ENCODE data around the gene XRN2.

DNA sequence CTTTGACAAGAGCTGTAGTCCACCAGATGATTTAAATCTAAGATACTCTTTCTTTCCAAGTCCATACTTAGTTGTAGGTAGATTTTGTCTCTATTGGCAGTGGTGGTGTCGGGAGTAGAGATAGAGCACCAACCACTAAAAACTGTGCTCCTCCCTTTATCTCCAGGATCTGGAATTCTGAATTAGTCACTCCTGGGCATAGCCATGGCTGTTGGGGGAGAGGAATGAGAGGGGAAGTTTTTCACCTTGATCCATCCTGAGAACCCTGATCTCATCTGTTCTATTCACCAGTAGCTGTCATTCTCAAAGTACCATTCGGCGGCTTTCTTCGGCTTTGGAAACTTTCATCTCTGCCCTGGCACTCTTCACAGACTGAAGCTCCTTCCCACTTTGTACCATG, 129.8 kb downstream of the XRN2 start:
- TF ChIP-seq, protein P1, sequence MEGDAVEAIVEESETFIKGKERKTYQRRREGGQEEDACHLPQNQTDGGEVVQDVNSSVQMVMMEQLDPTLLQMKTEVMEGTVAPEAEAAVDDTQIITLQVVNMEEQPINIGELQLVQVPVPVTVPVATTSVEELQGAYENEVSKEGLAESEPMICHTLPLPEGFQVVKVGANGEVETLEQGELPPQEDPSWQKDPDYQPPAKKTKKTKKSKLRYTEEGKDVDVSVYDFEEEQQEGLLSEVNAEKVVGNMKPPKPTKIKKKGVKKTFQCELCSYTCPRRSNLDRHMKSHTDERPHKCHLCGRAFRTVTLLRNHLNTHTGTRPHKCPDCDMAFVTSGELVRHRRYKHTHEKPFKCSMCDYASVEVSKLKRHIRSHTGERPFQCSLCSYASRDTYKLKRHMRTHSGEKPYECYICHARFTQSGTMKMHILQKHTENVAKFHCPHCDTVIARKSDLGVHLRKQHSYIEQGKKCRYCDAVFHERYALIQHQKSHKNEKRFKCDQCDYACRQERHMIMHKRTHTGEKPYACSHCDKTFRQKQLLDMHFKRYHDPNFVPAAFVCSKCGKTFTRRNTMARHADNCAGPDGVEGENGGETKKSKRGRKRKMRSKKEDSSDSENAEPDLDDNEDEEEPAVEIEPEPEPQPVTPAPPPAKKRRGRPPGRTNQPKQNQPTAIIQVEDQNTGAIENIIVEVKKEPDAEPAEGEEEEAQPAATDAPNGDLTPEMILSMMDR (conservative IDR thresholded peaks at IDR 0.05; ENCODE audit: low read depth, low read length), result no peak
- TF ChIP-seq EZH2 (IDR thresholded peaks at IDR 0.05; ENCODE audit: borderline replicate concordance, low read depth, low read length, poor library complexity, severe bottlenecking), result no peak

Data from A673 (cell line).